Lower leg skin (tissue), 3 donors: ENCODE results near the gene MINDY4.

Source experiments
- POLR2A ChIP-seq, 2 donors: fragments of 450-650 bp; IDR thresholded peaks; one replicate each; pipeline ENCODE4 v1.6.1; 2016 to 2017; ENCODE audit warnings: antibody characterized with exemption in 2 of 2, mild to moderate bottlenecking in 1 of 2, moderate library complexity in 1 of 2
- TF ChIP-seq, protein P1 (sequence below), 3 donors: fragments of 450-650 bp; IDR thresholded peaks; one replicate each; pipeline ENCODE4 v1.5.1; 2016; ENCODE audit warnings: antibody characterized with exemption in 3 of 3, mild to moderate bottlenecking in 3 of 3, moderate library complexity in 2 of 3

GRCh38 chr7:30863706-30864035 is 92.5 kb downstream of the MINDY4 start:
- TF ChIP-seq, protein P1, sequence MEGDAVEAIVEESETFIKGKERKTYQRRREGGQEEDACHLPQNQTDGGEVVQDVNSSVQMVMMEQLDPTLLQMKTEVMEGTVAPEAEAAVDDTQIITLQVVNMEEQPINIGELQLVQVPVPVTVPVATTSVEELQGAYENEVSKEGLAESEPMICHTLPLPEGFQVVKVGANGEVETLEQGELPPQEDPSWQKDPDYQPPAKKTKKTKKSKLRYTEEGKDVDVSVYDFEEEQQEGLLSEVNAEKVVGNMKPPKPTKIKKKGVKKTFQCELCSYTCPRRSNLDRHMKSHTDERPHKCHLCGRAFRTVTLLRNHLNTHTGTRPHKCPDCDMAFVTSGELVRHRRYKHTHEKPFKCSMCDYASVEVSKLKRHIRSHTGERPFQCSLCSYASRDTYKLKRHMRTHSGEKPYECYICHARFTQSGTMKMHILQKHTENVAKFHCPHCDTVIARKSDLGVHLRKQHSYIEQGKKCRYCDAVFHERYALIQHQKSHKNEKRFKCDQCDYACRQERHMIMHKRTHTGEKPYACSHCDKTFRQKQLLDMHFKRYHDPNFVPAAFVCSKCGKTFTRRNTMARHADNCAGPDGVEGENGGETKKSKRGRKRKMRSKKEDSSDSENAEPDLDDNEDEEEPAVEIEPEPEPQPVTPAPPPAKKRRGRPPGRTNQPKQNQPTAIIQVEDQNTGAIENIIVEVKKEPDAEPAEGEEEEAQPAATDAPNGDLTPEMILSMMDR (IDR thresholded peaks at IDR 0.05): no peak
- TF ChIP-seq POLR2A (IDR thresholded peaks at IDR 0.05): no peak
